GM12878 (cell line): ENCODE results near the gene RHBDD3. TPM values are rescaled to one million over a fixed set of nuclear protein-coding genes. Genes with fewer than 3 reads are reported as not detected.

Experiments used
- IKZF2 ChIP-seq, 2 experiments: fragments of 450-650 bp; IDR thresholded peaks; 2 replicates each; pipeline ENCODE4 v1.6.1; 2017; ENCODE audit warnings: mild to moderate bottlenecking in 2 of 2, moderate library complexity in 2 of 2
- SKIL ChIP-seq: fragments of 450-650 bp; IDR thresholded peaks from 2 replicates; pipeline ENCODE4 v1.6.1; 2017; ENCODE audit warnings: mild to moderate bottlenecking, low read depth, inconsistent platforms; ENCODE audit not compliant: poor library complexity, severe bottlenecking
- ZBTB4 ChIP-seq: fragments of 450-650 bp; formaldehyde crosslinking; IDR thresholded peaks from 2 replicates; pipeline ENCODE4 v1.4.0; 2022; ENCODE audit warnings: mild to moderate bottlenecking, moderate library complexity
- polyA plus RNA-seq, 11 experiments: library from polyadenylated mRNA; depleted of rRNA in 4 of 11; unstranded in 6 of 11; stranded (reverse) in 5 of 11; fragments of >200 nt; fragmentation: Nextera tagmentation in 4 of 11; fragmentation: Illumina TruSeq in 1 of 11; extraction: Ambion mirVana in 4 of 11; extraction: Trizol in 1 of 11; gene quantifications; 1 replicate in 1 of 11; 2 replicates in 10 of 11; pipeline versions ENCODE4 v1.2.1 to v1.2.3, GENCODE V29; 2011 to 2016; ENCODE audit warnings: inconsistent platforms in 2 of 11, missing spikeins in 2 of 11, low read depth in 1 of 11
- total RNA-seq, 4 experiments: library from RNA; depleted of rRNA in 3 of 4; stranded (reverse); fragments of >200 nt in 3 of 4; fragmentation: Illumina TruSeq in 1 of 4; extraction: Trizol in 1 of 4; gene quantifications; 2 replicates each; pipeline versions ENCODE4 v1.2.1 to v1.2.3, GENCODE V29; 2013 to 2021

Gene RHBDD3
- total and polyA plus RNA-seq, 10 of the 15 experiments (the other 5 are each of a cell fraction or from before 2014, with no cell fraction given), result 0.27 to 41.2 (median 20.1) TPM

GRCh38 chr22:29217827-29218757 lies 49.7 kb downstream of the RHBDD3 start (continued):
- TF ChIP-seq SKIL (no peak), IKZF2 (IDR thresholded peaks at IDR 0.05) (no peak), ZBTB4 (CRISPR knock-in tag) (no peak)
